HG03439 (cell line): ENCODE data around the gene RDM1.

Experiments used
- ATAC-seq: cut with Tn5 transposase; IDR thresholded peaks from one replicate; pipeline ENCODE4 v1.9.1; 2021; ENCODE audit warnings: mild to moderate bottlenecking, moderate library complexity; ENCODE audit not compliant: unreplicated experiment

The RDM1 gene

DNA sequence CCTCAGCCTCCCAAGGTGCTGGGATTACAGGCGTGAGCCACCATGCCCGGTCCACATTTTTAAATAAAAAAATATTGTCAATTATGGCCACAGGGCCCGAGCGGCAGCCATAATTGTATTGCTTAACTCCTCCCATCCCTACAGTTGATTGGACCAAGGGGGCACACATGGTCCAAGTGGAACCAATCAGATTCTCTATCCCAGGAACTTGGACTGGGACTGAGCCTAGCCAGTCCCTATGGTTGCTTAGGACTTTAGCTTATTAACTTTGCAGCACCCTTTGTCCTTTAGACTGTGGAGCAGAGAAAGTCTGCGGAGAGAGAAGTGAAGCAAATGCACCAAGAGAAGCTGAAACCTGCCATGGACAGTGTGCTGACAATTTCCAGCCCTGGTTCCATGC lies 5.5 kb upstream of the RDM1 start:
- no peak for ATAC-seq

GRCh38 chr17:35934760-35935159 lies 4.2 kb upstream of the RDM1 start:
- ATAC-seq, result no peak

- no peak for ATAC-seq
These were observed 2.0 kb upstream of the RDM1 start for GRCh38 chr17:35932586-35932985.

GRCh38 chr17:35931794-35932425 lies 1.3 kb upstream of the RDM1 start:
- no peak for ATAC-seq

DNA sequence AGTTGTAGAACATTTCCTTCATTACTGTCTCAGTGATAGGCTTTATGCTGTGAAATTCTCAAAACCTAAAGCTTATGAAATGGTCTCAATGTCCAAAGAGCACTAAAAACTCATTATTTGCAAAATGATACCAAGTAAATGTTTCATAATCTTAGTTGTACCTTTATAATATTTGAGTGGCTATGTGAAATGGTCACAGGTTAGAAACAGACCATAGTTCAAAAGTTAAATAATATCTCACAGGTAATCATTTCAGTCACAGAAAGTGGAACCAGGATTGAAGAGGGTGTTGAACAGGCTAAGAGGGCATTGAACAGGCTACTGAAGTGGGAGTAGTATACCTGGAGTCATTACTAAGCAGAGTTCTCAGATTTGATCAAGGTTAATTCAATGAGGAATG lies 2.9 kb downstream of the RDM1 start:
- ATAC-seq, result no peak

DNA sequence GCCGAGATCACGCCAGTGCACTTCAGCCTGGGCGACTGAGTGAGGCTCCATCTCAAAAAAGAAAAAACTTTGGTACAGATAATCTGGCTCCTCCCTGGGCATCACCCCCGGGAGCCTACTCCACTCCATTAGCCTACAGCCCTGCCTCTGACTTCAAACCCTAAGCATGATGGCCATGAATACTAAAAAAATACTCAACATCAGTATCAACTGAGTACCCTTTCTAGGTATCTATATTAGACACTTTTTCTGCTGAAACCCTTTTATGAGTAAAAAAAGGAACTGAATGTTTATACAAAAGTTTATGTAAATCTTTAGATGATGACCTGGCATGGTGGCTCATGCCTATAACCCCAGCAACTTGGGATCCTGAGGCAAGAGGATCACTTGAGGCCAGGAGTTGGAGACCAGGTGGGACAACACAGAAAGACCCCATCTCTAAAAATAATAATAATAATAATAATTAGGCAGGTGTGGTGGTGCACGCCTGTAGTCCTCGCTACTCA lies 6.9 kb downstream of the RDM1 start:
- ATAC-seq, result no peak

DNA sequence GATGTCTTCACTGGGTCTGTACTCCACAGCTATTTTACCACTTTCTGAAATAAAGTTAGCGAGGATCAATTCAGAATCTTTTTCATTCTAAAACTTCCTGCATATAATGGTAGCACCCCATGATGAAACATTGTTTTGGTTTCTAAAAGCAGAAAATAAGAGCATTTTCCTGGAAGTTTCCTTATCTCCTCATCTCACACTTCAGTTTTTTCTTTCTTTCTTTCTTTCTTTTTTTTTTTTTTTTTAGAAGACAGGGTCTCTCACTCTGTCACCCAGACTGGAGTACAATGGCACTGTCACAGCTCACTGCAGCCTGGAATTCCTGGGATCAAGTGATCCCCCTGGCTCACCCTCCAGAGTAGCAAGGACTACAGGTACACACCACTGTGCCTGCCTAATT lies 10.3 kb downstream of the RDM1 start:
- no peak for ATAC-seq

DNA sequence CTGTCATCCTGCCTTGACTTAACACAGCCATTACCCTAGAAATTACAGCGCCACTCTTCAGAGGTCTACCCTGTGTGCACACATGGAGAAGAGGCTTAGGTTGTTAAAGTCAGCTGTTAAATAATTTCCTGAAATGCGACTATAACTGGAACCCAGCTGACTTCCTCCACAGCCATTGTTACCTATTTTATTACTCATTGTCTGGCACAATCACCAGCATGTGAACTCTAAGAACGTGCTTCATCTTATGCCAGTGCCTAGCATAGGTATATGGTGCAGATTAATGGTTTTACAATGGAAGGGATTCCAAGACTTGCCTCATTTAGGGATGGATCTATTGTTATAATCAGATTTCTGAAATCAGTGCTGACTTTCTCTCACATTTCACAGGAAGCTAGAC lies 11.9 kb downstream of the RDM1 start:
- no peak for ATAC-seq

DNA sequence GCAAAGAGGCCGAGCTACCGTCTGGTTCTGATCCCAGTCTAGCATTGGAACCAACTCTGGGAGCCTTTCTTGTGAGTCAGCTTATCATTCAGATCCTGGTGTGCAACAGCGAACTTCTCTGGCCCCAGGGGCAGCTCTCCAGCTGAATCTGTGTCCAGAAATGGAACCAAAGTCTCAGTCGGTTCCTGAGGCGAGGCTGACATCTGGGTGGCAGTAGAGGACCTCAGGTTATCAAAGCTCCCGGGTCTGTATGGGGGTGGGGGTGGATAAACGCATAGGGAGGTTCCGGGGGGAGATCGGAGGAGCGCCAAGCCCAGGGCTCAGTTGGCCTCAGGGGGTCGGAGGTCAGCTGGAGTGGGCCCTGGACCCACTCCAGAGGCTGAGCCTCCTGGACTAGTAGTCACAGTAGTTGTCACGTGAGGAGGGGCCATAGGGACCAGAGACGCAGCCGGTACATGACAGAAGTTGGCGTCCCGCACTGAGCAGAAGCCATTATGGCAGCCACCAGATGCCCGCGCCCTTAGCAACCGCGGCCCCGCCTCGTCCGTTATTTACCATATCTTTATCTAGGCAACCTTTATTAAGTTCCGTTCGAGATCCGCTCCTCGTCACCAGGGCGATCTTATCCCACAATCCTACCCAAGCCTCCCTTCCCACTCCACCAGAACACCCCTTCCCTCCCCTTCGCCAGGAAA lies 12.9 kb downstream of the RDM1 start:
- ATAC-seq, result no peak

DNA sequence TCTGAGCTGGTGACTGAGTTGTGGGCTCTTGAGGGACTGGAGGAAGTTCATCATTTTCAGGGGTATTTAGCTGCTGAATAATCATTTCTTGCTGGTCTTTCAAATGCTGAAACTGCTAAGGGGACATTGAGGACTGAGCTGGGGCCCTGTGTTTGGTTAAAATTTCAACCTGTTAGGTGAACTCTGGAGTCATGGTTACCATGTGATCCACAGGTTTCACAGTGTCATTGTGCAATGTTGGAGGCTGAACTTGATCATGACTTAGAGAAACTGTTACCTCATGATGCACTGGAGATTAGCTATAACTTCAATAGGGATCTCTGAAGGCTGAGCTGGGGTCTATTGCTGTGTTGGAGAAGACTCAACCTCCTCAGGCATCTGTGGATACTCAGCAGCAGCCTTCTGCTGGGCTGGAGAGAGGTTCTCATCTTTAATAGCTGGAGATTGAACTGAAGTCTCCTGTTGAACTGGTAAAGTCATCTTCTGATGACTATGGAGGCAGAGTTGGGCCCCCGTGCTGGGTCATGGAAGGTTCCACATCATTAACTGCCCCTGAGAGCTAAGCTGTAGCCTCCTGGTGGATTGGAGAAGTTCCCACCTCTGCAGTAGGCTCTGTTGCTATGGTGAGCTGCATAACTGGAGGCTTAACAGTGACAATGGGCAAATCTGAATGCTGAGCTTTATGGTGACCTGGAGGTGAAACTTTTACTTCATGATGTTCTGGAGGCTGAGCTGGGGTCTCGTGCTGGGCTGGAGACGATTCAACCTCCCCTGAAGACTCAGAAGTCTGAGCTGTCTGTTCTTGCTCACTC lies 15.2 kb downstream of the RDM1 start:
- no peak for ATAC-seq

DNA sequence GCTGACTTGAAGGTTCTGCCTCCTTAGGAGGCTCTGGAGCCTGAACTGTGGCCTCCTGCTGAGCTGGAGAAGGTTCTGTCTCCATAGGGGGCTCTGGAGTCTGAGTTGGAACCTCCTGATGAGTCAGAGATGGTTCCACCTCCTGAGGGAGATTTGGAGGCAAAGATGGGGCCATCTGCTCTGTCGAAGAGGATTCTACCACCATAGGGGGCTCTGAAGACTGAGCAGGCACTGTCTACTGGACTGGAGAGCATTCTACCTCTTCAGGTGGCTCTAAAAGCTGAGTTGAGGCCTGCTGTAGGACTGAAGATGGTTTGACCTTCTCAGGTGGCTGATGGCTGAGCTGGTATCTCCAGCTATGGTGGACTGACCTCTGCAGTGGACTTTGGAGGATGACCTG lies 16.2 kb downstream of the RDM1 start:
- no peak for ATAC-seq

DNA sequence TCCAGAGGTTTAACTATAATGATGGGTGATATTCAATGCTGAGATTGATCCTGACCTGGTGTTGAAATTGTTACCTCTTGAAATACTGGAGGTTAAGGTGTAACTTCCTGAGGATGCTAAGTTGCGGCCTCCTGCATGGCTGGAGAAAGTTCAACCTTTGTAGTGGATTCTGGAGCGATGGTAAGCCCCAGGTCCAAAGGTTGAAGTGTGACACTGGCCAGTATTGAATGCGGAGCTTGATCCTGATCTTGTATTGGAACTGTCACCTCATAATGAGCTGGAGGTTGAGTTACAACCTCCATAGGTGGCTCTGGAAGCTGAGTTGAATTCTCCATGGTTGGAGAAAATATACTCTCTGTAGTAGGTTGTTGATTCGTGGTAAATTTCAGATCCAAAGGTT lies 17.0 kb downstream of the RDM1 start:
- ATAC-seq, result no peak

DNA sequence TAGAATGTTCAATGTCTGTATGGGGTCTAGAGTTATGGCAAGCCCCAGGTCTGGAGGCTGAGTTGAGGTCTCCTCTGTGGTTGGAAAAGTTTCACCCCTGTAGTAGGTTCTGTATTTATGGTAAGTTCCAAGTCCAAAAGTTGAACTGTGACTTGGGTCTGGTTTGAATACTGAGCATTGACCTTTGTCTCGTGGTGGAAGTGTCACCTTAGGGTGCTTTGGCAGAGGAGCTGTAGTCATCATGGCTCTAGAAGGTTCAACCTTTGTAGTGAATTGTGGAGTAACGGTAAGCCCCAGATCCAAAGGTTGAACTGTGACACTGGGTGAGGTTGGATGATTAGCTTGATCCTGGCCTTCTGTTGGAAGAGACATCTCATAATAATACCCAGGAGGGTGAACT lies 17.6 kb downstream of the RDM1 start:
- ATAC-seq, result no peak

GRCh38 chr17:35912339-35912912 lies 18.1 kb downstream of the RDM1 start:
- ATAC-seq, result no peak

GRCh38 chr17:35909408-35909807 lies 21.2 kb downstream of the RDM1 start:
- no peak for ATAC-seq

DNA sequence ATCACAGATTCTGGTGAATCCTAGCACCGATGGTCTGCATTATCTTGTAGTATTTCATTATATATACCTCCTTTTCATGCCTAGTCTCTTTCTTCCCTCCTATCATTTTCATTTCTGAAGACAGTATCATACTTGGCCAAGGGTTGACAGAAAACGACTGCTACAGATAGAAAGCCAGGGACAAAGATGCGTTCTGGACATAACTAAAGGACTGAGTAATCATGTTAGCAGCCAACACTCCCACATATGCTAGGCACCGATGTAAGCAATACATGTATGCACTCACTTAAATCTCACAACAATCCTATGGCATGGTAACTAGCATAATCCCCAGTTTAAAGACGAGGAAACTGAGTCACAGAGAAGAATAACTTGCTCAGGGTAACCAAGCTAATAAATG lies 22.9 kb downstream of the RDM1 start:
- ATAC-seq, result no peak

- ATAC-seq, result no peak
These were observed 23.5 kb downstream of the RDM1 start for GRCh38 chr17:35906926-35907637.

DNA sequence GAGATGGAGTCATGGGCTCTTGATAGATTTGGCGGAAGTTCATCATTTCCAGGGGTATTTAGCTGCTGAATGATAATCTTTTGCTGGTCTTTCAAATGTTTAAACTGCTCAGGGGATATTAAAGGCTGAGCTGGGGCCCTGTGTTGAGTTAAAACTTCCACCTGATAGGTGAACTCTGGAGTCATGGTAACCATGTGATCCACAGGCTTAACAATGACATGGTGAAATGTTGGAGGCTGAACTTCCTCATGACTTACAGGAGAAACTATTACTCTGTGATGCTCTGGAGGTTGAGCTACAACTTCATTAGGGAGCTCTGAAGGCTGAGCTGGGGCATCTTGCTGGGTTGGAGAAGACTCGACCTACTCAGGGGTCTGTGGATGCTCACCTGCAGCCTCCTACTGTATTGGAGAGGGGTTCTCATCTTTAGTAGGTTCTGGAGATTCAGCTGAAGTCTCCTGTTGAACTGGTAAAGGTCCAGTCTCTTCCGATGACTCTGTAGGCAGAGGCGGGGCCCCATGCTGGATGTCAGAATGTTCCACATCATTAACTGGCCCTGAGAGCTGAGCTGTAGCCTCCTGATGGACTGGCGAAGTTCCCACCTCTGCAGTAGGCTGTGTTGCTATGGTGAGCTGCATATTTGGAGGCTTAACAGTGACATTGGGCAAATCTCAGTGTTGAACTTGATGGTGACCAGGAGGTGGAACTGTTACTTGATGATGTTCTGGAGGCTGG lies 24.2 kb downstream of the RDM1 start:
- no peak for ATAC-seq

DNA sequence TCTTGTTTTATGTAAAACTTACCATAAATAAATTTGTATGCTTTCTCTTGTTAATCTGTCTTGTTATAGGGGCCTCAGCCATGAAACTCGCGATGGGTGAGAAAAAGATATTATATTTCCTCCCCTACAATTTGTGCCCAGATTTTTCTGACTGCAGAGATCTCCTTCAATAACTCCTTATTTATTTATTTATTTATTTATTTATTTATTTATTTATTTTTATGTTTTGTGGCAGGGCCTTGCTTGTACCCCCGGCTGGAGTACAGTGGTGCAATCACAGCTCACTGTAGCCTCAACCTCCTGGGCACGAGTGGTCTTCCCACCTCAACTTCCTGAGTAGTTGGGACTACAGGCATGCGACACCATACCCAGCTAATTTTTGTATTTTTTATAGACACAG lies 27.1 kb downstream of the RDM1 start:
- ATAC-seq, result no peak

- ATAC-seq, result no peak
These were observed 28.9 kb downstream of the RDM1 start for GRCh38 chr17:35901631-35902175.
